HG02642 (cell line): ENCODE measurements around the gene IL1A.
A peak's percentile ranks its signal among the peaks of the same experiment; 100 is the strongest.

Source experiments
- ATAC-seq: cut with Tn5 transposase; IDR thresholded peaks from one replicate; pipeline ENCODE4 v1.9.1; 2021; ENCODE audit warnings: mild to moderate bottlenecking; ENCODE audit not compliant: unreplicated experiment, poor library complexity

IL1A gene

GRCh38 chr2:112767693-112768330 is 16.5 kb downstream of the IL1A start:
- no peak for ATAC-seq

- no peak for ATAC-seq
Measured at GRCh38 chr2:112765251-112765650, 19.0 kb downstream of the IL1A start.

GRCh38 chr2:112764071-112765044 is 19.9 kb downstream of the IL1A start, which contains the start of gene CKAP2L:
TSS of gene CKAP2L (minus strand) at chr2:112764609. CDS start at chr2:112764598, 11 bp downstream.
- ATAC-seq, result peak; percentile 99

- ATAC-seq, result no peak
Measured at GRCh38 chr2:112762276-112762675, 22.0 kb downstream of the IL1A start.

GRCh38 chr2:112760149-112760548 is 24.1 kb downstream of the IL1A start:
- no peak for ATAC-seq

DNA sequence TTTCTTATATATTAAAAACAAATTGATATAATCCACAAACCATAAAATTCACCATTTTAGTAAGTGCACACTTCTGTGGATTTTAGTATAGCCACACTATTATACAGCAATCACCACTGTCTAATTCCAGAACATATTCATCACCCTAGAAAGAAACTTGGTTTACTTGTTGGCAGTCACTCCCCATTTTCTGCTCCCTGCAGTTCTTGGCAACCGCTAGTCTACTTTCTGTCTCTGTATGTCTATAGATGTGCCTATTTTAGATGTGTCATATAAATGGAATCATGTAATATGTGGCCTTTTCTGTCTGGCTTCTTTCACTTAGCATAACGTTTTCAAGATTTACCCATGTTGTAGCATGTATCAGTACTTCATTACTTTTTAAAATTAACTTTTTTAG is 25.6 kb downstream of the IL1A start:
- ATAC-seq, result no peak

GRCh38 chr2:112757265-112757664 is 27.0 kb downstream of the IL1A start:
- ATAC-seq, result no peak

DNA sequence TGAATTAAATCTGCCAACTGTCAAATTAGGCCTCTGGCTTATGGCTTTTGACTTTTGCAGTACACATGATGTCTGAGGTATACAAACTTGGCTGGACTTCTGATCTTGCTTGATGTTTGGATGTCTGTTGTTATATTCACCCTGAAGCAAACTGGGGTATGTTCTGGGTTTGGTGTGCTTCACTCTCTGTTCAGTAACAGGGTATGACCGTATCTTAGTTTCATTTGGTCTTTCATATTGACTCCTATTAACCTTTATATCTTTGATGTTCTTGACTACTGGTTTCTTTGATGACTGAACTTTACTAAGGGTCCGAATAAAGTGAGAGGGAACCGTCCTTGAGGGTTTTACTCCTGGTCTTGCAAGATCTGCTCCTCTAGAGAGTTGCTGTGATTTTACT is 28.1 kb downstream of the IL1A start:
- ATAC-seq, result no peak

GRCh38 chr2:112755444-112755843 is 28.8 kb downstream of the IL1A start:
- ATAC-seq, result no peak

GRCh38 chr2:112754564-112754963 is 29.7 kb downstream of the IL1A start:
- no peak for ATAC-seq

DNA sequence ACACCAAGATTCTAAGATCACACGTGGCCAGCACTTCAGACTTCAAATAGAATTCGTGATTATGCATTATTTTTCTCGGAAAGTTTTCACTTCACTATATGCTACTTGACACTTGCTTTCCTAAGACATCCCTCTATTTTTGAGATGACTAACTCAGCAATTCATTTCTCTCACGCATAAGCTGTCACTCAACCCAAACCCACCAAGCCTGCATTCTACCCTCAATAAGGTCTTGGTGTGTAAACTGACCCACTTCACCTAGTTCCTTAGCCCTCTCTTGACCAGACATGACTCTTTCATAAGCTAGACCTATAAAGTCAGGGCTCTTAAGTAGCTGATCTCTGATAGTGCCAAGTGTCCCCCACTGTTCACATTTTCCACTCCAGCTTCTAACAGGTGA is 31.6 kb downstream of the IL1A start:
- no peak for ATAC-seq

DNA sequence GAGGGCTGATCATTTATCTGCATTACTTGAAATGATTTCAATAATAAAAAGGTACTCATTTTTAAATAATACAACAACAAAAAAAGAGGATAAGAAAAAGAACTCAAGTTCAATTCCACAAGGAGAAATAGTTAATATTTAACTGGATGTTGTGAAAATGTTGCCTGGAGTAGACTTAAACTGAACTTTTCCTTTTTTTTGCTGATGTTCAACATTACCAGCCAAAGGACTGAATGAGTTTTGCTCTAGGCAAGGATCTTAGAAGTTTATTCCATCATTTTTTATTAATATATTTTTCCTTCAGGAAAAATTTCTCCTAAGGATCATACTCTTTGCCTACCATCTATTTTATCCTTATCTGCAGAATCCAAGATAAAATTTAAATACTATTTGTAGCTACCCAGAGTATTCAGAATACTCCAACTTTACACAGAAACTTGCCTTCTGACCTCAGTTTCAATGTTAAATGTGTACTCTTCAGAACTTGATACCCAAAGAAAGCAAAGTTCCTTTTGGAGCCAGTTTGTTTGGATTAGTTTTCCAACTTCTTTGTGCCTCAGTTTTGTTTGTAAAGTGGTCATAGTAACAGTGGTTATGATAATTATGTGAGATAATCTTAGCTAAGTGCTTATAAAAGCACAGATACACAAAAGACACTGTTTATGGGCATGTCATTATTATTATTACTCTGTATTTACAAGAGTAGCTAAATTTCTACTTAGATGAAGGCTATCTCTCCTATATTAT is 32.7 kb downstream of the IL1A start:
- no peak for ATAC-seq

GRCh38 chr2:112750560-112750843 is 33.8 kb downstream of the IL1A start:
- no peak for ATAC-seq

DNA sequence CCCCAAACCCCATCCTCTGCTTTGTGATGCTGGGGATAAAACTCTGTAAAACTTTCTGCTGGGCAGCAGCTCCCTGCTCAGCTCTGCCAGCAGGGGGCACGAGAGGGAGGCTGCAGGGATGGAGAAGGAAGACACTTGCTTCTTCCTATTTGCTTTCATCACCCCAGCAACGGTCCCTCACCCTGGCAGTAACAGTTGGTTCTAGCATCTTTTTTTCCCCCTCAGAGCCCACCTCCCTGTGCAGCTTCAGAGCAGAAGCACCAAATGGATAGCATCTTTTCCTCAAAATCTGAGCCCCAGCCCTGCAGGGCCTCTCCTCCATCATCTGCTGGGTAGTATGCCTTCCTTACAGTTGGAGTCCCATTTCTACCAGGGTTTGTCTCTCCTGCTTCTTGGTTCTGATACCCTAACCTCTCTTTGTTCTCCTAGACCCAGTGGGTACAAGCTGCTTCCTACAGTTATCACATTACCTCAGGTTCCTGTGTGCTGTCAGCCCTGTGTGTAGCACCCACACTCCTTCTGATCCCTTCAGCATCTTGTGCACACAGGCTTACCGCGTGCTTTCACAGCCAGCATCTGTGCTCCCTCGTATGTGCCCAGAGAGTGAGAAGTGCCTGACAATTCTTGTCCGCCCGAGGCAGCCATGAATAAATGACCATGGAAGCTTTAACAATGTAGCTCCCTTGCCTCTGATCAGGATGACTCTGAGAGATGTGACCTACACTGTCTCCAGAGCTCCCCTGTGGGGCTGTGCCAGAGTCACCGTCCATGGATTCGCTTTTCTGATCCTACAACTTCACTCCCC is 34.3 kb downstream of the IL1A start:
- peak; percentile 79 for ATAC-seq

GRCh38 chr2:112740527-112740926 is 43.8 kb downstream of the IL1A start:
- ATAC-seq, result no peak

- ATAC-seq, result no peak
Measured at GRCh38 chr2:112737542-112738232, 46.6 kb downstream of the IL1A start.

GRCh38 chr2:112733871-112734270 is 50.4 kb downstream of the IL1A start:
- ATAC-seq, result no peak

- ATAC-seq, result no peak
Measured at GRCh38 chr2:112733456-112733855, 50.8 kb downstream of the IL1A start.

GRCh38 chr2:112731479-112731878 is 52.8 kb downstream of the IL1A start:
- ATAC-seq, result no peak

DNA sequence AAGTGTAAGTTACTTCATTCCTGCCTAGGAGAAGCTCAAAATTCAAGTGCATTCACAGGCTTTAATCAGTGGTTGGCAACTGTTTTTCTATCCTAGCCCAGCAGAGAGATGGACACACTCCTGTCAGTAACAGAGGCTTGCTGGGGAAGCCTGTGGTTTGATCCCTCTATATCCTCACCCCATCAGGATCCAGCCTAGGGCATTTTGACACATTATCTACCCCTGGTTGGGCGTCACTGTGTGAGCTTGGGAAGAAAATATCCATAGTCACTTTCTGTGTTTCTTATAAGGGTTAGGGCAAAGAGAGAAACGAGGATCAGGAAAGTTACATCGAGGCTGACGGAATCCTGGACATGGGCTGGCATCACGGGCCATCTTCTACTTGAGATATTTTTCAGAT is 53.5 kb downstream of the IL1A start:
- ATAC-seq, result no peak
